HL-60/S4 (cell line): ENCODE results near the gene SMAP1.

Experiments
- in situ Hi-C: fragments of 300-500 bp; cut with MboI; formaldehyde crosslinking; loops from 2 replicates; pipeline ENCODE4 v1.14.3; 2022; ENCODE audit warnings: low sequenced_read_pairs

SMAP1 gene

DNA sequence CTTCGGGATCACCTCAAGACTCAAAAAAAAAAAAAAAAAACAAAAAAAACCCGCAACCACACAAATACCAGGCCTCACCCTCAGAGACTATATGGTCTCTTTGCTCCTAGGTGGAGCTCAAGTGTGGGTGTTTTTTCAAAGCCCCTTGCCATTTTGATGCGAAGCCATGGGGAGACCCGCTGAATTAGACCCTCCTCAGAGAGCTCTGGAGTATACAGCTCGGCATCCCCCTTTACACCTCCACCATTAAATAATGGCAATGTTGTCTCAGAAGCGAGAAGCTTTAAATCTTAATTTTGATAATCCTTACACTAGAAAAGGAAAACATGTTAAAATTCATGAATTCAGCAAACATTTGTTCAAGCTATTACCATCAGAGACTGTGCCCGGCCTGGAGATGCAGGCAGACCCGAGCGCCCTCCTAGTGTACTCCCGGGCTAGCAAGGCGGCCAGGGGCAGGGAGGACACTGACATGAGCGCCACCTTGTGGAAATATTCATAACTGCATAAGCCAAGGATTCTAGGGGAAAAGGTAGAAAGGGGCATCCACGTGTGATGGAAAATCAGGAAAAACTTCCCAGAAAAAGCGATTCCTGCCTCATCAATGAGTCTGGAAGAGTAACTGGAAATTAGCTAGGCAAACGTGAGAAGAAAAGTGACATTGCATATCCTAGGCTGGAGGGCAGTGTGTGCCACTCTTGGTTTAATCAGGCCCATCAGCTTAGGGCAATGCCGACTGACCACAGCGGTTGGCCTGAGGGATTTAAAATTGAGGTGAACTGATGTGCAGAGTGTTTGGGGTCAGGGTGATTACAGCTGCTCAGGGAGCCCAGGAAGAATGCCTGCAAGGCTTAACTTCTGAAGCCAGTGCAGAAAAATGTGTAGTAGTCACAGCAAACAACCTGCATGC lies 216.6 kb downstream of the SMAP1 start:
- in situ Hi-C loops, result loop anchor here (25.0 kb wide), 1 partner anchor 172 kb away; no protein-coding TSS in a partner anchor

DNA sequence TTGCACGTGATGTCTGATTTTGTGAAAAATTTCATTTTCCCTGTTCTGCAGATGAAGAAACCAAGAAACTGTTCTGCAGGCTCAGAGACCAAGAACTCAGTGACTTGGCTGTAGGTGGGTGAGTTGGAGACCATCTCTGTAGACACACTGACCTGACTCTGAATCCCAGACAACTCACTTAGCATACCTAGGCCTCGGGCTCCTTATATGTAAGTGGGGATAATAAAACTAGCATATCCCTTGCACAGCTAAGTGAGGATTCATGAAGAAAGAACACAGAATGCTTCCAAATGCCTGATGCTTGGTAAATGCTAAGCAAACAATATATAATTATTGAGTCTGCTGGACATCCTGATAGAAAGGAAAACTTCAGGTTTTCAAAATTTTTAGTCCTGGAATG lies 218.4 kb downstream of the SMAP1 start:
- in situ Hi-C loops, result loop anchor here (25.0 kb wide), 1 partner anchor 174 kb away; no protein-coding TSS in a partner anchor

DNA sequence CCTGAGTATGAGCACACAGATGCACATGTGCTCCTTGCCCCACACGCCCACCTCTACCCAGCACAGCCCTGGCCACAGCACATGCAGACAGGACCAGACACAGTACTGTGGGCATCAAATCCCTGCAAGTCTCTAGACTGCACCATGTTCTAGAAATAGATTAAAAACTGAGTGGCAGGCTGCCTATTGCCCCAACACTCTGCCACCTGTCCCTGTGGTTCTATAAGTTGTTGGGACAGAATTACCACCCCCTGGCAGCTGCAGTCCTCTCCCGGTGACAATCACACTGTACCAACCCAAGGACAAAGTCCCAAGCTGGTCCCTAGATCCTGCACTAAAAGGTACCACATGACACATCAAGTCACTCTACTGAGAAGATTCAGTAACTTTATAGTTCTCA lies 219.0 kb downstream of the SMAP1 start:
- in situ Hi-C loops, result loop anchor here (25.0 kb wide), 1 partner anchor 174 kb away; no protein-coding TSS in a partner anchor

DNA sequence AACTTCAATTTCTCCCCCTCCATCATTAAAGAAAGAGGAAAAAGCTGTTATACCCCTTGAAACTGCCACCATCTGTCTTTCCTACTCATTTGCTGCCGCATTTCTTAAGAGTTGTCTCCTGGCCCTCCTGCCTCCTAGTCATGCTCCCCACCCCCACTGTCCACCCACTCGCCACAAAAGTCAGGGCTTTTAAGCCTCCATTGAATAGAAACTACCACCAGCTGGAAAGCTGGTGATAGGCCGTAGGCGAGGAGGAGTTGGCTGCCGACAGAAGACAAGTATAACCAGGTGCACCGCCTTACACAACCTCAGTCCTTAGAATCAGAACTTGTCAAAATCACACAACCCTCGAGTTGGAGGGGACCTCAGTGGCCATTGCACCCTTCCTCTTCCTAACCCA lies 221.6 kb downstream of the SMAP1 start:
- in situ Hi-C loops, result loop anchor here (25.0 kb wide), 1 partner anchor 177 kb away; no protein-coding TSS in a partner anchor

DNA sequence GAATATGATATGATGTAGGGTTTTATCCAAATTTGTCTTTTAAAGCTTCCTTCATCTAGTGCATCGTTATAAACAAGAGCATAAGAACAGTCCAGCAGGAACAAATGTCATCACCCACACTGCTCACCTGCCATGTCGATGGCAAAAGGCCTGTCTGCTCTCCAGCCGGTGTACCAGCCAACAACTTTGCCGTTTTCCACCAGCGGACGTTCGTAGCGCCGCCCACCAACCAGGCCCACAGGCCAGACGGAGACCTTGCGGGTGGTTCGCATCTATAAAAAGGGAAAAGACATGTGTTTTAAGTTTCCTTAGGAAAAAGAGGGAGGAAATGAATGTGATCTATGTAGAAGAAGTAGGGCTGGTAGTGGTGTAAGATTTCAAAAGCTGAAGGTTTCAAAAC lies 226.3 kb downstream of the SMAP1 start:
- in situ Hi-C loops, result loop anchor here (25.0 kb wide), 1 partner anchor 182 kb away; no protein-coding TSS in a partner anchor

DNA sequence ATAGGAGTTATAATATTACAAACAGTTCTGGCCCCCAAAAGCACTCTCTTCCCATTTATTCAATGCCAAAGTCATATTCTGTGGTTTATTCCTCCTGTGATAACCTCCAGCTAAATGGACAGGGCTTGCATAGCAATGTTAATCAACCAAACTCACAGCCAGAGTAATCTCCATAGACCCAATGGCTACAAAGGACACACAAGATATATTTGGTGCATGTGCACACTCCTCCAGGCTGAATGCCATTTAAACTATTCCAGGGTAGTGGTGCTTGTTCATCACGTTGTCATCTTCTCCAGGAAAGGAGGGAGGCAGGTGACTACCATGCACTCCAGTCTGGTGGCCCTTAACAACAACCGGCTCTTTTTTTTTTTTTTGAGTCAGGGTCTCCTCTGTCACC lies 232.4 kb downstream of the SMAP1 start:
- in situ Hi-C loops, result no loop called here

DNA sequence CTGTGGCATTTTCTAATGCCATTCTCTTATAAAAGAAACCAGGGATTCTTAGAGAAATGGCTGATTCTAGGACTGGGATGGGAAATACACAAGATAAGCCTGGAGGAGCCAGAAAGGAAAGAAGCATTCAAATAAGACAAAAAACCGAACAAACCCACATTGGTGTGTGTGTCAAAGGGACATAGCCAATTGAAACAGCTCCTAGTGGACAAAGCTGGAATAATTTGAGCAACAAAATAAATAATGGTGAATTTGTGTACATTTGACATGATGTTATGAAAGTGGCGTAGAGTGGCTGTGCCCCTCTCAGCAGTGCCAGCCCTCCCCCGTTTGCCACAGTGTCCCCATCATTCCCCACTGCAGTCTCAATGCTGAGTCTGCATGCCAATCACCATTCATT lies 233.6 kb downstream of the SMAP1 start:
- in situ Hi-C loops, result no loop called here

- in situ Hi-C loops, result no loop called here
Measured at GRCh38 chr6:70903665-70904452, 236.2 kb downstream of the SMAP1 start.

DNA sequence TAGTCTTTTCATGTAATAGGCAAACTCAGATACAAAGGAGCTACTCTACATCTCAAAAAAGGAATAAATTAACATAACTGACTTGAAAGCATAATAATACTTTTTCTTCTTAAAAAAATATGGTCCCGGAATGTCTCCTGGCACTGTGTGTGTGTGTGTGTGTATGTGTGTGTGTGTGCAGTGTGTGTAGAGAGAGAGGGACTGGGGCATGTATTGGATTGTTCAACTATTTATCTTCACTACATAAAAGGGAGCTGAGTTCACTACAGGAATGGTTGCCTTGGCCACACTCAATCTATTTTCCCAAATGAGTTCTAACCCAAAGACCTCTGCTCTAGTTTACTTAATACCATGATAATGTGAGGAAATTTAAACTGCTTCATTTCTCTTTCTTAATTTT lies 238.1 kb downstream of the SMAP1 start:
- in situ Hi-C loops, result no loop called here
